WTC11 (cell line): ENCODE results near the gene ZBTB20.

ENCODE experiments used
- CBFB ChIP-seq: sonication (generic); formaldehyde crosslinking; IDR thresholded peaks from 2 replicates; pipeline ENCODE4 v1.8.1; 2022; ENCODE audit warnings: mild to moderate bottlenecking, low read depth, missing genetic modification reagents
- ZNF121 ChIP-seq: sonication (generic); formaldehyde crosslinking; IDR thresholded peaks from 2 replicates; pipeline ENCODE4 v1.8.0; 2023; ENCODE audit warnings: missing genetic modification reagents
- TF ChIP-seq, protein P1 (sequence below): fragments of 200-600 bp; IDR thresholded peaks from 2 replicates; pipeline ENCODE4 v1.8.0; 2022; ENCODE audit warnings: antibody characterized with exemption

DNA sequence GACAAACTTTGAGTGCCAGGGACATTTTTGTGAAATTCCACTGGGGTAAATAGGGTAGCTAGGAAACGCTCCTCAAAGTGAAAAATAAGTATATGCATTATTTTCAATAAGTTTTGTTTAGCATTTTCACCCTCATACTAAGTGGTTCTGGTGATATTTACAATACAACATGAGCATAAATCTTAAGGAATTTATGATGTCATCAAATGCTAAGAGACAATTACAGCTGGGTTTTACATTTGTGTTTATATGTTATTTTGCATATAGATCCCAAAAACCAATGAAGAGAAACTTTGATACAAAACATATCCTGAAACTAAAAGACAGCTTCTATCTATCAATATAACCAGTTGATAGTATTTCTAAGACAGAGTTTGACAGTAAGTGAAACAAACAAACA, 323.1 kb downstream of the ZBTB20 start:
- TF ChIP-seq, protein P1, sequence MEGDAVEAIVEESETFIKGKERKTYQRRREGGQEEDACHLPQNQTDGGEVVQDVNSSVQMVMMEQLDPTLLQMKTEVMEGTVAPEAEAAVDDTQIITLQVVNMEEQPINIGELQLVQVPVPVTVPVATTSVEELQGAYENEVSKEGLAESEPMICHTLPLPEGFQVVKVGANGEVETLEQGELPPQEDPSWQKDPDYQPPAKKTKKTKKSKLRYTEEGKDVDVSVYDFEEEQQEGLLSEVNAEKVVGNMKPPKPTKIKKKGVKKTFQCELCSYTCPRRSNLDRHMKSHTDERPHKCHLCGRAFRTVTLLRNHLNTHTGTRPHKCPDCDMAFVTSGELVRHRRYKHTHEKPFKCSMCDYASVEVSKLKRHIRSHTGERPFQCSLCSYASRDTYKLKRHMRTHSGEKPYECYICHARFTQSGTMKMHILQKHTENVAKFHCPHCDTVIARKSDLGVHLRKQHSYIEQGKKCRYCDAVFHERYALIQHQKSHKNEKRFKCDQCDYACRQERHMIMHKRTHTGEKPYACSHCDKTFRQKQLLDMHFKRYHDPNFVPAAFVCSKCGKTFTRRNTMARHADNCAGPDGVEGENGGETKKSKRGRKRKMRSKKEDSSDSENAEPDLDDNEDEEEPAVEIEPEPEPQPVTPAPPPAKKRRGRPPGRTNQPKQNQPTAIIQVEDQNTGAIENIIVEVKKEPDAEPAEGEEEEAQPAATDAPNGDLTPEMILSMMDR, result no peak
- TF ChIP-seq CBFB (no peak), ZNF121 (CRISPR knock-in tag) (no peak)
